HepG2 (cell line): ENCODE results near the gene ARHGAP25. TPM values are rescaled to one million over a fixed set of nuclear protein-coding genes. Genes with fewer than 3 reads are reported as not detected.

ENCODE experiments used
- E2F1 ChIP-seq: sonication (generic); formaldehyde crosslinking; IDR thresholded peaks from 2 replicates; pipeline ENCODE4 v1.5.0; 2020; ENCODE audit warnings: missing genetic modification reagents
- ELF1 ChIP-seq: sonication (generic); formaldehyde crosslinking; IDR thresholded peaks from 2 replicates; pipeline ENCODE4 v1.4.0; 2020; ENCODE audit warnings: missing genetic modification reagents
- RNF2 ChIP-seq: fragments of 450-650 bp; conservative IDR thresholded peaks from 2 replicates; pipeline ENCODE4 v1.6.1; 2016; ENCODE audit warnings: low read depth
- STAG1 ChIP-seq: sonication (generic); formaldehyde crosslinking; IDR thresholded peaks from 2 replicates; pipeline ENCODE4 v1.4.0; 2020; ENCODE audit warnings: missing genetic modification reagents
- TGIF2 ChIP-seq: IDR thresholded peaks from 2 replicates; pipeline ENCODE4 v1.6.1; 2016; ENCODE audit warnings: control low read depth, missing compliant biosample characterization
- TRIM22 ChIP-seq: fragments of 450-650 bp; IDR thresholded peaks from 2 replicates; pipeline ENCODE4 v1.6.1; 2017
- TSC22D2 ChIP-seq: sonication (generic); formaldehyde crosslinking; IDR thresholded peaks from 2 replicates; pipeline ENCODE4 v1.5.1; 2020; ENCODE audit warnings: missing genetic modification reagents, mild to moderate bottlenecking, borderline replicate concordance
- ZBTB21 ChIP-seq: sonication (generic); formaldehyde crosslinking; IDR thresholded peaks from 2 replicates; pipeline ENCODE4 v1.4.0; 2020; ENCODE audit warnings: missing genetic modification reagents
- ZBTB43 ChIP-seq: sonication (generic); formaldehyde crosslinking; conservative IDR thresholded peaks from 2 replicates; pipeline ENCODE4 v1.4.0; 2020; ENCODE audit warnings: missing genetic modification reagents
- ZNF12 ChIP-seq: sonication (generic); formaldehyde crosslinking; IDR thresholded peaks from 2 replicates; pipeline ENCODE4 v1.5.0; 2020; ENCODE audit warnings: missing genetic modification reagents
- ZNF121 ChIP-seq: sonication (generic); formaldehyde crosslinking; IDR thresholded peaks from 2 replicates; pipeline ENCODE4 v1.5.0; 2020; ENCODE audit warnings: mild to moderate bottlenecking, missing genetic modification reagents
- ZNF331 ChIP-seq: sonication (generic); formaldehyde crosslinking; IDR thresholded peaks from 2 replicates; pipeline ENCODE4 v1.4.0; 2020; ENCODE audit warnings: missing genetic modification reagents
- ZNF737 ChIP-seq: sonication (generic); formaldehyde crosslinking; IDR thresholded peaks from 2 replicates; pipeline ENCODE4 v1.5.0; 2020; ENCODE audit warnings: missing genetic modification reagents, mild to moderate bottlenecking, borderline replicate concordance
- ZNF749 ChIP-seq: sonication (generic); formaldehyde crosslinking; IDR thresholded peaks from 2 replicates; pipeline ENCODE4 v1.8.0; 2022; ENCODE audit warnings: mild to moderate bottlenecking, missing genetic modification reagents, moderate library complexity, borderline replicate concordance
- ZNF773 ChIP-seq: sonication (generic); formaldehyde crosslinking; IDR thresholded peaks from 2 replicates; pipeline ENCODE4 v1.4.0; 2020; ENCODE audit warnings: missing genetic modification reagents, borderline replicate concordance
- ZNF841 ChIP-seq: sonication (generic); formaldehyde crosslinking; IDR thresholded peaks from 2 replicates; pipeline ENCODE4 v1.8.1; 2023; ENCODE audit warnings: missing genetic modification reagents, borderline replicate concordance
- polyA plus RNA-seq, 8 experiments: library from polyadenylated mRNA; depleted of rRNA in 3 of 8; stranded (reverse) in 7 of 8; unstranded in 1 of 8; fragments of >200 nt; fragmentation: Illumina TruSeq in 4 of 8; extraction: Trizol in 4 of 8; gene quantifications; 2 replicates each; pipeline versions ENCODE4 v1.2.1 to v1.2.3, GENCODE V29; 2011 to 2016; ENCODE audit warnings: low read depth in 4 of 8, missing spikeins in 1 of 8, mixed read lengths in 1 of 8; ENCODE audit not compliant: insufficient read depth in 1 of 8
- total RNA-seq, 5 experiments: library from RNA; depleted of rRNA; stranded (reverse); fragments of >200 nt; fragmentation: Illumina TruSeq; extraction: Trizol; gene quantifications; 2 replicates each; pipeline ENCODE4 v1.2.3, GENCODE V29; 2016; ENCODE audit warnings: low read depth in 1 of 5
- TF ChIP-seq, protein P1 (sequence below): sonication (generic); formaldehyde crosslinking; IDR thresholded peaks from 2 replicates; pipeline ENCODE4 v1.4.0; 2020; ENCODE audit warnings: mild to moderate bottlenecking, missing genetic modification reagents
- TF ChIP-seq, protein P2 (sequence below): sonication (generic); formaldehyde crosslinking; IDR thresholded peaks from 2 replicates; pipeline ENCODE4 v1.5.1; 2020; ENCODE audit warnings: missing genetic modification reagents, mild to moderate bottlenecking, borderline replicate concordance
- TF ChIP-seq, protein P3 (sequence below): sonication (generic); formaldehyde crosslinking; IDR thresholded peaks from 2 replicates; pipeline ENCODE4 v1.4.0; 2020; ENCODE audit warnings: low read depth, missing genetic modification reagents

The ARHGAP25 gene
- total and polyA plus RNA-seq, 2 of the 13 experiments (the other 11 are each of a cell fraction or from before 2014, with no cell fraction given), result not detected

GRCh38 chr2:68751397-68752339, 17.1 kb downstream of the ARHGAP25 start (continued):
- TF ChIP-seq, protein P1, sequence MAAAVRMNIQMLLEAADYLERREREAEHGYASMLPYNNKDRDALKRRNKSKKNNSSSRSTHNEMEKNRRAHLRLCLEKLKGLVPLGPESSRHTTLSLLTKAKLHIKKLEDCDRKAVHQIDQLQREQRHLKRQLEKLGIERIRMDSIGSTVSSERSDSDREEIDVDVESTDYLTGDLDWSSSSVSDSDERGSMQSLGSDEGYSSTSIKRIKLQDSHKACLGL (CRISPR knock-in tag), result no peak
- TF ChIP-seq, protein P2, sequence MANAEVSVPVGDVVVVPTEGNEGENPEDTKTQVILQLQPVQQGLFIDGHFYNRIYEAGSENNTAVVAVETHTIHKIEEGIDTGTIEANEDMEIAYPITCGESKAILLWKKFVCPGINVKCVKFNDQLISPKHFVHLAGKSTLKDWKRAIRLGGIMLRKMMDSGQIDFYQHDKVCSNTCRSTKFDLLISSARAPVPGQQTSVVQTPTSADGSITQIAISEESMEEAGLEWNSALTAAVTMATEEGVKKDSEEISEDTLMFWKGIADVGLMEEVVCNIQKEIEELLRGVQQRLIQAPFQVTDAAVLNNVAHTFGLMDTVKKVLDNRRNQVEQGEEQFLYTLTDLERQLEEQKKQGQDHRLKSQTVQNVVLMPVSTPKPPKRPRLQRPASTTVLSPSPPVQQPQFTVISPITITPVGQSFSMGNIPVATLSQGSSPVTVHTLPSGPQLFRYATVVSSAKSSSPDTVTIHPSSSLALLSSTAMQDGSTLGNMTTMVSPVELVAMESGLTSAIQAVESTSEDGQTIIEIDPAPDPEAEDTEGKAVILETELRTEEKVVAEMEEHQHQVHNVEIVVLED (CRISPR knock-in tag), result no peak
- TF ChIP-seq TSC22D2 (CRISPR knock-in tag) (peak; percentile 67; the same call in 1 of the 2 replicates), ZNF737 (no peak), ZNF773 (no peak), ZNF331 (CRISPR knock-in tag) (peak; percentile 27; the same call in 1 of the 2 replicates), TGIF2 (CRISPR knock-in tag) (no peak), ZNF121 (CRISPR knock-in tag) (no peak), ZNF841 (CRISPR knock-in tag) (no peak), TRIM22 (no peak), E2F1 (CRISPR knock-in tag) (no peak), RNF2 (0 out of 2 replicates have a peak, but pooled peaks have one; percentile 65), ELF1 (CRISPR knock-in tag) (peak; percentile 74), ZBTB43 (CRISPR knock-in tag) (no peak), ZNF749 (CRISPR knock-in tag) (no peak), ZNF12 (CRISPR knock-in tag) (no peak), ZBTB21 (CRISPR knock-in tag) (no peak), STAG1 (CRISPR knock-in tag) (peak; percentile 92)
- TF ChIP-seq, protein P3, sequence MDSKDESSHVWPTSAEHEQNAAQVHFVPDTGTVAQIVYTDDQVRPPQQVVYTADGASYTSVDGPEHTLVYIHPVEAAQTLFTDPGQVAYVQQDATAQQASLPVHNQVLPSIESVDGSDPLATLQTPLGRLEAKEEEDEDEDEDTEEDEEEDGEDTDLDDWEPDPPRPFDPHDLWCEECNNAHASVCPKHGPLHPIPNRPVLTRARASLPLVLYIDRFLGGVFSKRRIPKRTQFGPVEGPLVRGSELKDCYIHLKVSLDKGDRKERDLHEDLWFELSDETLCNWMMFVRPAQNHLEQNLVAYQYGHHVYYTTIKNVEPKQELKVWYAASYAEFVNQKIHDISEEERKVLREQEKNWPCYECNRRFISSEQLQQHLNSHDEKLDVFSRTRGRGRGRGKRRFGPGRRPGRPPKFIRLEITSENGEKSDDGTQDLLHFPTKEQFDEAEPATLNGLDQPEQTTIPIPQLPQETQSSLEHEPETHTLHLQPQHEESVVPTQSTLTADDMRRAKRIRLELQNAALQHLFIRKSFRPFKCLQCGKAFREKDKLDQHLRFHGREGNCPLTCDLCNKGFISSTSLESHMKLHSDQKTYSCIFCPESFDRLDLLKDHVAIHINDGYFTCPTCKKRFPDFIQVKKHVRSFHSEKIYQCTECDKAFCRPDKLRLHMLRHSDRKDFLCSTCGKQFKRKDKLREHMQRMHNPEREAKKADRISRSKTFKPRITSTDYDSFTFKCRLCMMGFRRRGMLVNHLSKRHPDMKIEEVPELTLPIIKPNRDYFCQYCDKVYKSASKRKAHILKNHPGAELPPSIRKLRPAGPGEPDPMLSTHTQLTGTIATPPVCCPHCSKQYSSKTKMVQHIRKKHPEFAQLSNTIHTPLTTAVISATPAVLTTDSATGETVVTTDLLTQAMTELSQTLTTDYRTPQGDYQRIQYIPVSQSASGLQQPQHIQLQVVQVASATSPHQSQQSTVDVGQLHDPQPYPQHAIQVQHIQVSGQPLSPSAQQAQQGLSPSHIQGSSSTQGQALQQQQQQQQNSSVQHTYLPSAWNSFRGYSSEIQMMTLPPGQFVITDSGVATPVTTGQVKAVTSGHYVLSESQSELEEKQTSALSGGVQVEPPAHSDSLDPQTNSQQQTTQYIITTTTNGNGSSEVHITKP (CRISPR knock-in tag), result 0 out of 2 replicates have a peak, but pooled peaks have one; percentile 32
